HG03342 (cell line): ENCODE measurements around the gene PKM.
"Not testable (repeated sequence)": the region's sequence is repeated elsewhere in the genome, so short reads cannot be mapped to it uniquely, and the experiment has no call there.

Experiments
- ATAC-seq: cut with Tn5 transposase; IDR thresholded peaks from one replicate; pipeline ENCODE4 v1.9.1; 2021; ENCODE audit warnings: mild to moderate bottlenecking, moderate library complexity; ENCODE audit not compliant: unreplicated experiment

Gene PKM

DNA sequence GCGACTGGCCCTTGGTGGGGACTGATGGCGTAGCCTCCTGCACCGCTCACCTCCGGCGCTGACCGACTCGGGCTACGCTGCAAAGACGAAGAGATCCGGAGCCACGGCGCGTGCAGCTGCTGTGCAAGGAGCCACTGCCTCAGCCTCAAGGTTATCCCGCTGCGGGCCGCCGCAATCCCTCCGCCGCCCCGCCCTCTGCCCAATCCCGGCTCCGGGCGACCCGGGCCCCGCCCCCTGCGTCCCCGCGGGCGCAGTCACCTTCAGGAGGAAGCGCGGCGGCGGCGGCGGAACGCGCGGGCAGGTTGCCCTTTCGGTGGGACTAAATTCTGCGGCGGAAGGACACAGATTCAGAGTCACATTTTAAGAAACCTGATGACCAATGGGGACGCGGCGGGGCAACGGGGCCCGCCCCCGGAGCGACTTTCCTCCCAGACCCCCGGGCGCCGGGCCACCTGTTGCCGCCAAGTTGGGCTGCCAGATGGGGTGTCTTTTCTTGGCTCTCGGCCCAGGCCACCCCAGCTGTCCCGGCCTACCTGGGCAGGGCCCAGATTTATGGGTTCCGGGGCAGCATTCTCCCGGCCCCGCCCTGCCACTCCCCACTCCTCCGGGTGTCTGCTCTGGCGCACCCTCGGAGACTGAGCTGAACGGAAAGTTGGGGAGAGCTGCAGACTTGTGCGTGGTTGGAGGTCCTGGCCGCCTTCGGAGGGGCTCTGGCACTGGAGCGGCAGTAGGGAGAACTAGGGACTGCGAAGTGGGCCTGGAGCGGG, at the start of gene PKM:
TSS of gene PKM (minus strand) at position 125 of the 767 bp plus-strand sequence. CDS start 12,093 bp downstream, outside the sequence.
- peak; percentile 45 for ATAC-seq

- ATAC-seq = no peak
Observed at GRCh38 chr15:72280751-72281150, 49.8 kb upstream of the PKM start.

DNA sequence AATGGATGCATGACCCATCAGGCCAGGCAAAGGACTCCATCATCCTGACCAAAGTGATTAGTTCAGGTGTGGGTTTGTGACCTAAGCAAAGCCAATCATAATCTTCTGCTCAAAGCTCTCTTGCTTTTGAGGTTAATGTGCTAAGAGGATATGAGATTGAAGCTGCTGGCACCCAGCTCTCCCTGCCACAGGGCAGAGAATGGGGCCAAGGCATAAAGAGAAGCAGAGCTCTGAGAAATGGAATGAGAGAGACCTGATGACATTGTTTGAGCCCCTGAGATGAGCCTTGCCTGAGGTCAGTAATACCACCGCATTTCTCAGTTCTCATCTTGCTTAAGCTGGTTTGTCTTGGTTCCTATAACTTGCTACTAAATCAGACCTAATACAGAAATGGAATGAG, 47.7 kb upstream of the PKM start:
- no peak for ATAC-seq

- no peak for ATAC-seq
Observed at GRCh38 chr15:72276326-72276700, 45.3 kb upstream of the PKM start.

DNA sequence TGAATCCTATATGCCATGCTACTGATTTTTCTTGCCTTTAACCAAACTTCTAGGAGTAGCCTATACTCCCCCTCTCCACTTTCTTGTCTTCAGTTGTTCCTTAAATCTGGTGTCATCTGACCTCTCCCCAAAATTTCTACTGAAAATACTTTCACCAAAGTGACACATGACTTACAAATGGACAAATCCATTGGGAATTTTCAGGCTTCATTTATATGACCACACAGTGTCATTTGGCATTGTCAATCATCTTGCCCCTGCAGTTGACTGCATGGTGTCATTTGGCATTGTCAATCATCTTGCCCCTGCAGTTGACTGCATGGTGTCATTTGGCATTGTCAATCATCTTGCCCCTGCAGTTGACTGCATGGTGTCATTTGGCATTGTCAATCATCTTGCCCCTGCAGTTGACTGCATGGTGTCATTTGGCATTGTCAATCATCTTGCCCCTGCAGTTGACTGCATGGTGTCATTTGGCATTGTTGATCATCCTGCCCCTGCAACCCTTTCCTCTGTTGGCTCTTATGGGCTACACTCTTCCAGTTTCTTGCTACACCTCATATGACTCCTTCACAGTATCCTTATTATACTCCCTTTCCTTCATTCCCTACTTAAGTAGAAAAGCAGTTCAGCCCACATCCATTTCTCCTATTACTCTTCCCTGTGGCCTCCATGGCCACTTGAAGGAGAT, 44.8 kb upstream of the PKM start:
- not testable (repeated sequence) for ATAC-seq

DNA sequence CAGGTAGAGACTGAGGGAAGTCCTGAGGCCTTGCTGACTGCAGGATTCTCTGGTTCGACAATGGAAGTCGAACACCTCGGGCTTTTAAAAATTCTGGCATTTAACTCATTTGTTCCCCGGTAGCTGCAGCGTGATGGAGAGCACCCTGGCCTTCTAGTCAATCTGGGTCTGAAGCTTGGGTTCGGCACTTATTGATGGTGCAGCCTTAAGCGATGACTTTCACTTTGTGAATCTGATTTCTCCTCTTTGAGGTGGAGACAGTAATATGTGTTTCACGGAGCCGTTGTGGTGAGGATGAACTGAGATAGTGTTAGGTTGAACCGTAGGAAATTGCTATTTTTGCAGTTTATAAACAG, 42.0 kb upstream of the PKM start:
- peak; percentile 1 for ATAC-seq

DNA sequence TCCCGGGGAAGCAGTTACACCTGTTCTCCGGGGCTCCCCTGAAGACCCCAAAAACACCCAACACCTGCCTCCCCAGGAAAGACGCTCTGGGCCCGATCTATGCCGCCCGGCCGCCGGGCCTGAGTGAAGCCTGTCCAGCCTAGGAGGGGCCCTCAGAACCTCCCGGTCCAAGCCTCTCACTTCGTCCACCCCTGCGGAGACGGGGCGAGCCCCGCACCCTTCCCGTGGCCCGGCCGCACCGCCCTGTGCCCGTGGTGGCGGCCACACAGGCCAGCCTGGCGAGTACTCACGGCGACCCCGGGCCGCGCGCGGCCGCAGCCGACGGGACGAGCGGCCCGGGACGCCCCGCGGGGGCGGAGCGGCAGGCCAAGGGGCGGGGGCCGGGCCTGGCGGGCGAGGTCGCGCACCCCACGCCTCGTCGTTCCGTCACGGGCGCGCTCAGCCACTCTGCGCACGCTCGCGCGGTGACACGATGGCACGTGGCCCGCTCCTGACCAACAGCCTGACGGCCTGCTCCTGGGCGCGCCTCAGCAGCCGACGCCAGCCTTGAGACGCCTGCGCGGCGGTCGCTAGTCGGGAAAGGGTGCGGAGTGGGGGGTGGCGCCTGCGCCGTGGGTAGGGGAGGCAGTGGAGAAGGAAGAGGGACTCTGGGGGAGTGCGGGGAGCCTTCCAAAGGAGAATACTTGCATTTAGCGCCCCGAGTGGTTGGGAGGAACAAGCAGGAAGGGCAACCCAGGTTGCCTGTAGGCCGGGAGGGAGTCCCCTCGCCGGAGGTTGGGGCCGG, 41.4 kb upstream of the PKM start, which contains the start of gene PARP6:
TSS of gene PARP6 (minus strand) at position 342 of the 784 bp plus-strand sequence. CDS start 5,077 bp downstream, outside the sequence.
- ATAC-seq = peak; percentile 94

DNA sequence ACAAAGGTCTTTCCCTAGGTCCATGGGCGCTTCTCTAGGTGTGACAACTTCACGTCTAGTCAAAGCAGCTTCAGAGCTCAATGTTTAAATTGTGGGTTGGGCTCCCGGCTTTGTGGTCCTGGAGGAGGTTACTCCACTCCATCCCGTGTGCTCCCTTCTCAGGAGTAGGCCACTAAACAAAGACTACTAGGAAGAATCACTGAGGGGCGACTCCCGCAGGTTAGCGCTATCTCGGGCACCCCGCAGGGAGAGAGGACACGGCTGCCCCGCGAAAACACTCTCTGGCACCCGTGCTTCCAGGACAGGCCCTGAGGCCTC, 40.9 kb upstream of the PKM start:
- ATAC-seq = peak; percentile 11

DNA sequence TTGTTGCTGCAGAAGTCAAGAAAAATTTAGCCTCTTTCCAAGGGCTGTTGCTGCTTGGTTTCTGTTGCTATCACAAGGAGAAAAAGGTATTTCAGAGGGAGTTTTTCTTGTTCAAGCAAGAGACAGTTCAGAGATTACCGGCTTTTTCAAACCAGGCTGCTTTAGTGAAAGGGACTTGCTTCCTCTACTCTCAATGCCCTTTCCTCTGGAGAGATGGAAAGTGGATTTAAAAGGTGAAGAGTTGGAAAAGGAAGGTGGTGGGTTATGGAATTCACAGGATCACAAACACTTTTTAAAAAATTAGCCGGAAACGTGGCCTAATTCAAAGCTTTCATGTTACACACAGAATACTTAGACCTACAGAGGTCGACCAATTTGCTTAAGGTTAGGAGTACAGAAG, 40.2 kb upstream of the PKM start:
- no peak for ATAC-seq

DNA sequence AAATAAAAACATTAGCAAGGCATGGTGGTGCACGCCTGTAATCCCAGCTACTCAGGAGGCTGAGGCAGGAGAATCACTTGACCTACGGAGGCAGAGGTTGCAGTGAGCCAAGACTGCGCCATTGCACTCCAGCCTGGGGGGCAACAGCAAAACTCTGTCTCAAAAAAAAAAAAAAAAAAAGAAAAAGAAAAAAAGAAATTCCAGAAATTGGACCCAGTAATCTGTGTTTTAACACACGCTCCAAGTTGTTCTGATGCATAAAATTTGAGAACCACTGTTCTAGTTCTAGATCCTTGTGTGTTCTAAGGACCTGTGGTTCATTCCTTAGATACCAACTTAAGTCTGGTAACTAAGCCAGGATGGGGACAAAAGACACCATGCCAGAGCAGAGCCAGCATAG, 38.7 kb upstream of the PKM start:
- ATAC-seq = no peak

- ATAC-seq = no peak
Observed at GRCh38 chr15:72265031-72265430, 34.0 kb upstream of the PKM start.

GRCh38 chr15:72252663-72253299, 21.8 kb upstream of the PKM start:
- ATAC-seq = no peak

- no peak for ATAC-seq
Observed at GRCh38 chr15:72249142-72249810, 18.3 kb upstream of the PKM start.

DNA sequence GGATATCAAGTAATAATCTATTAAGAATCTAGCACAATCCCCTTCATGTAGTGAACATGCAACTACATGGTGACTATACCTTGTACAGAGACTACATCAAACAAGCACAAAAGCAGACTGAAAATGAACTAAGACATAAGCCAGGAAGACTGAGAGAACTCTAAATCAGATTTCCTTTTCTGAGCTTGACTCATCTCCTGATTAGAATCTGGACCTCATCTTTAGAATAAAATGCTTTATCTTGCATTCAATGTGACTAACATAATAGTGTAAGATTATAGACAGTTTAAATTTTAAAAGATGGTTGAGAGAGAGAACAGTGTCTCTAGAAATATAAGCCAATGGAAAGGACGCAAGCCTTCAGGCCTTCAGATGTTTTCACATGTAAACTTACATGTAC, 17.5 kb upstream of the PKM start:
- ATAC-seq = no peak

- ATAC-seq = no peak
Observed at GRCh38 chr15:72242775-72243370, 11.9 kb upstream of the PKM start.

GRCh38 chr15:72239652-72240051, 8.7 kb upstream of the PKM start:
- ATAC-seq = no peak

GRCh38 chr15:72238586-72238985, 7.6 kb upstream of the PKM start:
- ATAC-seq = no peak

- ATAC-seq = no peak
Observed at GRCh38 chr15:72237853-72238224, 6.8 kb upstream of the PKM start.

- peak; percentile 69 for ATAC-seq
Observed at GRCh38 chr15:72237029-72237852, 6.3 kb upstream of the PKM start.
